ENCODE data around the gene OR8A1.

The OR8A1 gene

GRCh38 chr11:124569697-124570096 is at the start of gene OR8A1:
TSS of gene OR8A1 (plus strand) at chr11:124569997. CDS start at chr11:124570120, 123 bp downstream.
- no peak within 1 kb of the TSS for H3K4me3 Mint-ChIP-seq
- no peak within 1 kb of the TSS for H3K27ac Mint-ChIP-seq
- H3K9me3 Mint-ChIP-seq, result no peaks in the 10 kb centered on the region
- no peaks in the 10 kb centered on the region for H3K27me3 Mint-ChIP-seq (ENCODE audit: low read depth)
- DNase-seq (ENCODE audit: low spot score), result no peak
- no peaks in the 10 kb centered on the region for H3K4me1 Mint-ChIP-seq (ENCODE audit: low read depth)
- no peaks in the 10 kb centered on the region for H3K36me3 Mint-ChIP-seq (ENCODE audit: low read depth)

- no peaks in the 10 kb centered on the region for H3K36me3 Mint-ChIP-seq (ENCODE audit: low read depth)
- H3K27ac Mint-ChIP-seq, result no peak overlapping the region
- H3K9me3 Mint-ChIP-seq, result no peaks in the 10 kb centered on the region
- no peak for DNase-seq (ENCODE audit: low spot score)
- no peak overlapping the region for H3K4me3 Mint-ChIP-seq
- H3K4me1 Mint-ChIP-seq (ENCODE audit: low read depth), result no peaks in the 10 kb centered on the region
- no peaks in the 10 kb centered on the region for H3K27me3 Mint-ChIP-seq (ENCODE audit: low read depth)
Measured at GRCh38 chr11:124520550-124520854, 49.3 kb upstream of the OR8A1 start.

GRCh38 chr11:124533626-124534025 is 36.2 kb upstream of the OR8A1 start:
- Mint-ChIP-seq H3K27ac (no peak overlapping the region), H3K9me3 (no peaks in the 10 kb centered on the region), H3K36me3 (ENCODE audit: low read depth) (no peaks in the 10 kb centered on the region), H3K4me1 (ENCODE audit: low read depth) (peaks cover 2% of the 10 kb centered on the region), H3K27me3 (ENCODE audit: low read depth) (peaks cover 4% of the 10 kb centered on the region), H3K4me3 (no peak overlapping the region)
- DNase-seq (ENCODE audit: low spot score), result no peak

GRCh38 chr11:124534051-124534450 is 35.7 kb upstream of the OR8A1 start:
- Mint-ChIP-seq H3K4me3 (no peak overlapping the region), H3K27me3 (ENCODE audit: low read depth) (no peaks in the 10 kb centered on the region), H3K36me3 (ENCODE audit: low read depth) (no peaks in the 10 kb centered on the region), H3K9me3 (no peaks in the 10 kb centered on the region), H3K27ac (no peak overlapping the region), H3K4me1 (ENCODE audit: low read depth) (peaks cover 2% of the 10 kb centered on the region)
- no peak for DNase-seq (ENCODE audit: low spot score)

- H3K4me3 Mint-ChIP-seq, result no peak overlapping the region
- no peak for DNase-seq (ENCODE audit: low spot score)
- H3K36me3 Mint-ChIP-seq (ENCODE audit: low read depth), result no peaks in the 10 kb centered on the region
- no peaks in the 10 kb centered on the region for H3K27me3 Mint-ChIP-seq (ENCODE audit: low read depth)
- H3K9me3 Mint-ChIP-seq, result no peaks in the 10 kb centered on the region
- H3K4me1 Mint-ChIP-seq (ENCODE audit: low read depth), result peaks cover 2% of the 10 kb centered on the region
- H3K27ac Mint-ChIP-seq, result no peak overlapping the region
Measured at GRCh38 chr11:124535552-124536232, 34.1 kb upstream of the OR8A1 start.

GRCh38 chr11:124536520-124536919 is 33.3 kb upstream of the OR8A1 start:
- Mint-ChIP-seq H3K36me3 (ENCODE audit: low read depth) (no peaks in the 10 kb centered on the region), H3K9me3 (no peaks in the 10 kb centered on the region), H3K27ac (no peak overlapping the region), H3K4me3 (no peak overlapping the region), H3K27me3 (ENCODE audit: low read depth) (no peaks in the 10 kb centered on the region), H3K4me1 (ENCODE audit: low read depth) (peaks cover 2% of the 10 kb centered on the region)
- DNase-seq (ENCODE audit: low spot score), result no peak

- no peak overlapping the region for H3K4me3 Mint-ChIP-seq
- no peak overlapping the region for H3K27ac Mint-ChIP-seq
- H3K36me3 Mint-ChIP-seq (ENCODE audit: low read depth), result no peaks in the 10 kb centered on the region
- H3K4me1 Mint-ChIP-seq (ENCODE audit: low read depth), result peaks cover 2% of the 10 kb centered on the region
- H3K9me3 Mint-ChIP-seq, result no peaks in the 10 kb centered on the region
- peaks cover 2% of the 10 kb centered on the region for H3K27me3 Mint-ChIP-seq (ENCODE audit: low read depth)
- no peak for DNase-seq (ENCODE audit: low spot score)
Measured at GRCh38 chr11:124538019-124538418, 31.8 kb upstream of the OR8A1 start.

- no peaks in the 10 kb centered on the region for H3K9me3 Mint-ChIP-seq
- H3K4me3 Mint-ChIP-seq, result no peak overlapping the region
- peaks cover 2% of the 10 kb centered on the region for H3K4me1 Mint-ChIP-seq (ENCODE audit: low read depth)
- no peak overlapping the region for H3K27ac Mint-ChIP-seq
- H3K27me3 Mint-ChIP-seq (ENCODE audit: low read depth), result peaks cover 2% of the 10 kb centered on the region
- DNase-seq (ENCODE audit: low spot score), result no peak
- no peaks in the 10 kb centered on the region for H3K36me3 Mint-ChIP-seq (ENCODE audit: low read depth)
Measured at GRCh38 chr11:124541204-124541603, 28.6 kb upstream of the OR8A1 start.

- no peak for DNase-seq (ENCODE audit: low spot score)
Measured at GRCh38 chr11:124543145-124543544, 26.7 kb upstream of the OR8A1 start.

GRCh38 chr11:124543554-124543953 is 26.2 kb upstream of the OR8A1 start, which contains the start of gene OR8B12:
TSS of gene OR8B12 (minus strand) at chr11:124543654. CDS start at chr11:124543654, 0 bp downstream.
- Mint-ChIP-seq H3K27me3 (ENCODE audit: low read depth) (peaks cover 2% of the 10 kb centered on the region), H3K4me3 (no peak within 1 kb of the TSS), H3K9me3 (no peaks in the 10 kb centered on the region), H3K36me3 (ENCODE audit: low read depth) (no peaks in the 10 kb centered on the region), H3K27ac (no peak within 1 kb of the TSS), H3K4me1 (ENCODE audit: low read depth) (no peaks in the 10 kb centered on the region)
- DNase-seq (ENCODE audit: low spot score), result no peak

More at GRCh38 chr11:124543145-124543544, 26.7 kb upstream of the OR8A1 start:
- Mint-ChIP-seq H3K27me3 (ENCODE audit: low read depth) (peaks cover 2% of the 10 kb centered on the region), H3K4me3 (no peak overlapping the region), H3K36me3 (ENCODE audit: low read depth) (no peaks in the 10 kb centered on the region), H3K9me3 (no peaks in the 10 kb centered on the region), H3K27ac (no peak overlapping the region), H3K4me1 (ENCODE audit: low read depth) (no peaks in the 10 kb centered on the region)

GRCh38 chr11:124551189-124551588 is 18.6 kb upstream of the OR8A1 start:
- Mint-ChIP-seq H3K4me1 (ENCODE audit: low read depth) (no peaks in the 10 kb centered on the region), H3K27ac (no peak overlapping the region), H3K4me3 (no peak overlapping the region), H3K9me3 (no peaks in the 10 kb centered on the region), H3K36me3 (ENCODE audit: low read depth) (no peaks in the 10 kb centered on the region), H3K27me3 (ENCODE audit: low read depth) (no peaks in the 10 kb centered on the region)
- DNase-seq (ENCODE audit: low spot score), result no peak

- no peaks in the 10 kb centered on the region for H3K27me3 Mint-ChIP-seq (ENCODE audit: low read depth)
- no peak overlapping the region for H3K27ac Mint-ChIP-seq
- no peaks in the 10 kb centered on the region for H3K4me1 Mint-ChIP-seq (ENCODE audit: low read depth)
- DNase-seq (ENCODE audit: low spot score), result no peak
- no peak overlapping the region for H3K4me3 Mint-ChIP-seq
- no peaks in the 10 kb centered on the region for H3K9me3 Mint-ChIP-seq
- H3K36me3 Mint-ChIP-seq (ENCODE audit: low read depth), result no peaks in the 10 kb centered on the region
Measured at GRCh38 chr11:124551987-124552386, 17.8 kb upstream of the OR8A1 start.

GRCh38 chr11:124556828-124557227 is 13.0 kb upstream of the OR8A1 start:
- Mint-ChIP-seq H3K27ac (no peak overlapping the region), H3K4me1 (ENCODE audit: low read depth) (no peaks in the 10 kb centered on the region), H3K36me3 (ENCODE audit: low read depth) (no peaks in the 10 kb centered on the region), H3K27me3 (ENCODE audit: low read depth) (no peaks in the 10 kb centered on the region), H3K9me3 (no peaks in the 10 kb centered on the region), H3K4me3 (no peak overlapping the region)
- DNase-seq (ENCODE audit: low spot score), result no peak

- Mint-ChIP-seq H3K27ac (no peak overlapping the region), H3K4me1 (ENCODE audit: low read depth) (no peaks in the 10 kb centered on the region), H3K9me3 (no peaks in the 10 kb centered on the region), H3K36me3 (ENCODE audit: low read depth) (no peaks in the 10 kb centered on the region), H3K4me3 (no peak overlapping the region), H3K27me3 (ENCODE audit: low read depth) (no peaks in the 10 kb centered on the region)
- no peak for DNase-seq (ENCODE audit: low spot score)
Measured at GRCh38 chr11:124570160-124570559, 363 bp downstream of the OR8A1 start.
